LNCaP clone FGC (cell line): ENCODE data around the gene RBBP8NL.
A peak's percentile ranks its signal among the peaks of the same experiment; 100 is the strongest.

Source experiments
- DNase-seq: peaks from one replicate; pipeline ENCODE4 v3.0.0-alpha.2; 2011; ENCODE audit warnings: low read depth
- H3K4me3 ChIP-seq: 2 replicates; pipeline ENCODE4 v1.5.1; 2011; ENCODE audit warnings: mild to moderate bottlenecking, low read depth, low read length, control low read depth
- TF ChIP-seq, protein P1 (sequence below): IDR thresholded peaks from 2 replicates; pipeline ENCODE4 v1.5.1; 2012; ENCODE audit warnings: mild to moderate bottlenecking; ENCODE audit not compliant: control insufficient read depth, insufficient read depth; ENCODE audit errors: extremely low read depth

The RBBP8NL gene

DNA sequence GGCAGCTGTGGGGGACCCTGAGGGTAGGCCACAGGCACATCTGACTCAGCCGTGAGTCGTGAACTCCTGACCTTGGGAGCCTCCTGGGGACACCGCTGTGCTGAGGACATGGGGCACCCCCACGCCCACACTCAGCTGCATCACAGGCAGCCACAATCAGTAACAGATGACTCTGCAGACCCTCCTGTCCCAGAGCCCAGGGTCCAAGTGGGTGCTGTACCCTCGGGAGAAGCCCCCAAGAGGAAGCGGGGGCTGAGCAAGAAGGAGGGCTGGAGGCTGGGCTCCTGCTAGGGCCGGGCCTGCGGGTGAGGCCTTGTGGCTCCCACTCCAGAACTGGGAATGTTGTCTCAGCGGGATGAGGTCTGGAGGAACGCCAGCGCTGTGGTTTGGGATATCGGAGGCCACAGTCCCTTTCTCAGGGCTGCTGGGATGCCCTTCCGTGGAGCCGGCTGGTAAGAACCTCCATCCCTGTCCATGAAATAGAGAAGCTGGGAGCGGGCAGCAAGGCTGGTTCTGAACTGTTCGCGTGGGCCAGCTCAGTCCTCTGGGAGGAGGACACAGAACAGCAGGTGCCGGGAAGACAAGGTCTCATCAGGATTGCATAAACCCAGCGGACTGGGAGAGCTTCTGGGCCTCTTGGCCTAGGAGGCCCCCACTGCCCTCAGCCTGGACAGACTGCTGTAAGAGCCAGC is 57.1 kb downstream of the RBBP8NL start:
- no peak overlapping the region for H3K4me3 ChIP-seq
- DNase-seq = no peak
- TF ChIP-seq, protein P1, sequence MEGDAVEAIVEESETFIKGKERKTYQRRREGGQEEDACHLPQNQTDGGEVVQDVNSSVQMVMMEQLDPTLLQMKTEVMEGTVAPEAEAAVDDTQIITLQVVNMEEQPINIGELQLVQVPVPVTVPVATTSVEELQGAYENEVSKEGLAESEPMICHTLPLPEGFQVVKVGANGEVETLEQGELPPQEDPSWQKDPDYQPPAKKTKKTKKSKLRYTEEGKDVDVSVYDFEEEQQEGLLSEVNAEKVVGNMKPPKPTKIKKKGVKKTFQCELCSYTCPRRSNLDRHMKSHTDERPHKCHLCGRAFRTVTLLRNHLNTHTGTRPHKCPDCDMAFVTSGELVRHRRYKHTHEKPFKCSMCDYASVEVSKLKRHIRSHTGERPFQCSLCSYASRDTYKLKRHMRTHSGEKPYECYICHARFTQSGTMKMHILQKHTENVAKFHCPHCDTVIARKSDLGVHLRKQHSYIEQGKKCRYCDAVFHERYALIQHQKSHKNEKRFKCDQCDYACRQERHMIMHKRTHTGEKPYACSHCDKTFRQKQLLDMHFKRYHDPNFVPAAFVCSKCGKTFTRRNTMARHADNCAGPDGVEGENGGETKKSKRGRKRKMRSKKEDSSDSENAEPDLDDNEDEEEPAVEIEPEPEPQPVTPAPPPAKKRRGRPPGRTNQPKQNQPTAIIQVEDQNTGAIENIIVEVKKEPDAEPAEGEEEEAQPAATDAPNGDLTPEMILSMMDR = no peak

DNA sequence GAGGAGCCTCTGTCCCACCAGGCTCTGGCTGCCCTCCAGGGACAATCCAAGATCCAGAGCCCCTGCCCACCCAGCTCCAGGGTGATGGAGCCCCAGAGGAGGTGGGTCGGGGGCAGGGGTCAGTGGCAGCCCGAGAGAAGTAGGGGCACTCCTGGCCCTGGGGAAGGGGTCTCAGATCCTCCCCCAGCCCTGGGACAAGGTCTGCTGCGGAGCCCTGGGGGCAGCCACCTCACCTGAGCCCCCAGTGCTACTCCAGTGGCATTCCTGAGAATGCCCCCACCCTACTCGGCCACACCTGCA is 57.6 kb downstream of the RBBP8NL start:
- no peak overlapping the region for H3K4me3 ChIP-seq
- TF ChIP-seq, protein P1 = no peak
- no peak for DNase-seq

DNA sequence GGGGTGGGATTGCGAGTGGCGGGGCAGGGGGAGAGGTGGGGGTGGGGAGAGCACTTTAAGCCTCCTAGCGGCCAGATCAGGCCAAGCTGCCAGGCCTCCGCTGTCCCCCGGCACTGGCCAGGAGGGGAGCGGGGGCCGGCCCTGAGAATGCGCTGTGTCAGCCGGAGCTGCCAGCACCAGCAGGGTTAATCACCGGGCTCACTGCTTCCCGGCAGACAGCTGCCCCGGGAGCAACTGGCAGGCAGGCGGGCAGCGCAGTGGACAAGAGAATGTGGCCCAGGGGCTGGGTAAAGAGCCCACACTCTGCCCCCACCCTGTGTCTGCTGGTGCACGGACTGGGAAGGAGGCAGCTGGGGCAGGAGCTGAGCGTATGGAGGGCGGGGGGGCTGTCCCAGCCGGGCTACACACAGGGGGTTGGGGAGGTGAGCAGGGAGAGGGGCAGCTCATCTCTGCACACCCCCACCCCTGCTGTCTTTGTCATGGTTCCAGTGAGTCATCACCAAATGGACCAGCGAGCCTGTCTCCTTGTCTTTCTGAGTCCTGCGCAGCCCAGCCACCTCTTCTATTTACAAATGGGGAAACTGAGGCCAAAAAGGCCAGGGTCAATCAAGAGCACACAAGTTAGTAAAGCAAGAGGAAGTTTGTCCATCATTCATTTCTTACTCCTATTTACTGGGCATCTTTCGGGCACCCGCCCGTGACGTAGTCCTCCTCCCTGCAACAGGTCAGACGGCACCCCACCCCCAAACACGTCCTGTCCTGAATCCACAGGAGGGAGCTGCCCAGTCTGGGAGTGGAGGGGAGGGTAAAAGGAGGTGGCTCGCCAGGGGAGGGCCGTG is 58.1 kb downstream of the RBBP8NL start:
- no peak for DNase-seq
- no peak overlapping the region for H3K4me3 ChIP-seq
- TF ChIP-seq, protein P1 = peak; percentile 8; the same call in 1 of the 2 replicates

DNA sequence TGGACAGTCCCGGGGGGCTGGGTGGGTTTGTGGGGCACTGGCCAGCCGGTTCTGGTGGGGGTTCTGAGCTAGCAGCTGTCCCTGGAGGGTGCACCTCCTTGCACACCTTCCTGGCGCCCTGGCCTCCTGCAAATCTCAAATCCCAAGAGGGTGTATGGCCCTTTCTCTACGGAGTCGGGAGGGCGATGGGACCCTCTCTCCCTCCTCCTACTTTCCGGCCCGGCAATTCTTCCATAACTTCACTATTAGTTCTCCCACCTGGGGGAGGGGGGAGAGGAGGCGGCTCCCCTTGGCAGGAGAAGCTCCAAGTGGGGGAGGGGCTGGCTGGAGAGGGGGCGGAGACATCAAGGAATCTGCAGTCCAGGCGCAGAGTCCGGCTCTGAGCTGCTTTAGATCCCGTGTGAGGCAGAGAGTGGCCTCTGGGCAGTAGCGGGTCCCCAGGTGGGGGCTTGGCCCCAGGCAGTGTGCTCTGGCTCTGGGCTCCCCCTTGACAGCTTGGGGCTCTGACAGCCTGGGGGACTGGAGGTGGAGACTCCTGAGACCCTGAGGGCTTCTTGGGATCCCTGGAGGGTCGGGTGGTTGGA is 58.9 kb downstream of the RBBP8NL start:
- TF ChIP-seq, protein P1 = no peak
- DNase-seq = no peak
- 0 out of 2 replicates have a peak overlapping the region, but pooled peaks have one; percentile 2 for H3K4me3 ChIP-seq

DNA sequence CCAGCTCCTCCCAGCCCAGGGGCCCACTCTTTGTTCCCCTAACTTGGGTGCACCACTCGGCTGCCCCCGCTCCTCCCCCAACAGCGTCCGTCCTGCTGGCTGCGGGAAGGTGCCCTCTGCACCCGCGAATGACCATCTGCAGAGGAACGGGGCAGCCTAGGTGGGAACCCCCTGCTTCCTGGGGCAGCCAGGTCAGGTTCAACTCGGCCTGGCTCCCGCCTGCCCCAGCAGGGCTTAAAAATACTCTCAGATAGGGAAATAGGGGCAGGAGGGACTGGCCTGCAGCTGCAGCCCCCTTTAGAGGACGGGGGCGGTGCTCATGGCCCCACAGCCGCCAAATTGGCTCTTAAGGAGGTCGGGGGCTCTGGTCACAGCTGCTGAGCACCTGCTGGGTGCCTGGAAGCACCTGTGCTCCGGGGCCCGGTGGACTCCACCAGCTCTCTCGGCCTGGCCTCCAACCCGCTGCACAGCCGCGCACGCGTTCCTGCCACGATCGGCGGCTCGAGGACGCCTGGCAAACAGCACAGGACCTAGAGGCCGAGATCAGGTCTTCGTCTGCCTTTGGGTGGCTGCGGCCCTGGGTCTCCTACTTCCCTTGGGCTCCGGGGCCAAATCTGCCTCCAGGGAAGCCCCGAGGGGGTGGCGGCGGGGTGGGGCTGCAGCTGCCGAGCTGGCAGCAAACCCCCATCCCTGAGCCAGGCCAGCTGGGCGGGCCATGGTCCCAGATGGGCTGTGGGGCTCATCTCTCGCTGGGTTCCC is 59.5 kb downstream of the RBBP8NL start:
- peak overlapping the region; percentile 33 for H3K4me3 ChIP-seq
- TF ChIP-seq, protein P1 = no peak
- DNase-seq = no peak

DNA sequence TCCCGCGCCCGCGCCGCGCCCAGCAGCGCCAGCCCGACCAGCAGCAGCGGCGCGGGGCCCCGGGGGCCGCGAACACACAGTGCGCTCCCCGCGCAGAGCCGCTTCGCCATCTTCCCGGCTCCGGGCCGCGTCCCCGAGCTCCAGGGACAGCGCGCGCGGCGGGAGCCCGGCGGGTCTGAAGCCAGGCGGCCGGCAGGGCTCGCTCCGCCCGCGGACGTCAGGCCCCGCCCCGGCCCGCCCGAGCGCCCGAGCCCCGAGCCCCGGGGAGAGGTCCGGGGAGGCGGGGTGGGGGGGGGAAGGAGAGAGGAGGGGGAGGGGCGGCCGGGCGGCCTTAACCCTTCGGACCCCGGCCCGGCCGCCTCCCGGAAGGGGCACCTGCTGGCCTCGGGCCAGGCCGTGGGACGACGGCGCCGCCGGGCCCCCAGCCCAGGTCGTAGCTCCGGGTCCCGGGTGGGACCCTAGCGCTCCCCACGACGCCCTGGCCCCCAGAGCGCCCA is 60.2 kb downstream of the RBBP8NL start, which contains the start of gene LAMA5:
LAMA5 (minus strand) TSS at position 177 of the 497 bp plus-strand sequence; CDS start at position 110, 67 bp downstream.
- TF ChIP-seq, protein P1 = no peak
- H3K4me3 ChIP-seq = peak within 1 kb of the TSS; percentile 73
- no peak for DNase-seq
